Stomach (tissue), 9 donors: ENCODE measurements around the gene SSH3. TPM values are rescaled to one million over a fixed set of nuclear protein-coding genes. Genes with fewer than 3 reads are reported as not detected.

Source experiments
- DNase-seq, 2 donors: peaks; one replicate each; pipeline versions ENCODE4 v3.0.0 to v3.0.0-alpha.2; 2013 to 2019
- H3K27ac ChIP-seq, 5 donors: fragments of 200-600 bp in 4 of 5; sonication (generic) in 4 of 5; one replicate each; pipeline ENCODE4 v1.5.1; 2013 to 2019; ENCODE audit warnings: mild to moderate bottlenecking in 1 of 5, moderate library complexity in 1 of 5
- H3K27me3 ChIP-seq, 3 donors: fragments of 200-600 bp; sonication (generic); one replicate each; pipeline ENCODE4 v1.5.1; 2017 to 2019; ENCODE audit warnings: mixed run types in 1 of 3
- H3K36me3 ChIP-seq, 4 donors: fragments of 200-600 bp; sonication (generic); 1 replicate in 3 of 4; 2 replicates in 1 of 4; pipeline ENCODE4 v1.5.1; 2016 to 2019
- H3K4me1 ChIP-seq, 4 donors: fragments of 200-600 bp; sonication (generic); one replicate each; pipeline ENCODE4 v1.5.1; 2016 to 2019
- H3K4me3 ChIP-seq, 4 donors: fragments of 200-600 bp; sonication (generic) in 3 of 4; one replicate each; pipeline ENCODE4 v1.5.1; 2016 to 2019; ENCODE audit warnings: mild to moderate bottlenecking in 1 of 4
- H3K9me3 ChIP-seq, 4 donors: fragments of 200-600 bp; sonication (generic); one replicate each; pipeline ENCODE4 v1.5.1; 2016 to 2019
- CTCF ChIP-seq, 7 experiments: fragments of 450-650 bp in 4 of 7; fragments of 200-600 bp in 3 of 7; sonication (generic) in 3 of 7; IDR thresholded peaks; one replicate each; pipeline ENCODE4 v1.5.1; 2016 to 2019; ENCODE audit warnings: antibody characterized with exemption in 7 of 7, control low read depth in 2 of 7, mild to moderate bottlenecking in 1 of 7
- EP300 ChIP-seq: sonication (generic); formaldehyde crosslinking; IDR thresholded peaks from one replicate; pipeline ENCODE4 v1.6.1; 2017; ENCODE audit warnings: antibody characterized with exemption
- POLR2A ChIP-seq, 4 donors: fragments of 450-650 bp; IDR thresholded peaks; one replicate each; pipeline ENCODE4 v1.6.1; 2016; ENCODE audit warnings: antibody characterized with exemption in 4 of 4, control low read depth in 2 of 4, mild to moderate bottlenecking in 1 of 4, moderate library complexity in 1 of 4
- POLR2AphosphoS5 ChIP-seq, 3 donors: sonication (generic); formaldehyde crosslinking; IDR thresholded peaks; one replicate each; pipeline ENCODE4 v1.6.1; 2016; ENCODE audit warnings: antibody characterized with exemption in 3 of 3
- WGBS, 5 donors: extraction: QIAGEN DNeasy Blood & Tissue Kit in 3 of 5; methylation state at CpG; one replicate each; pipeline versions ENCODE4 v1.1.5 to v1.1.7; 2013 to 2018; 5-methylcytosine and 5-hydroxymethylcytosine counted together
- intact Hi-C: fragments of 100-400 bp; cut with DNase I; formaldehyde crosslinking; loops from one replicate; pipeline ENCODE4 v1.15.1; 2023; ENCODE audit warnings: low total_unique reads
- polyA plus RNA-seq, 3 donors: library from polyadenylated mRNA; stranded (reverse); fragments of 200-250 nt; gene quantifications; one replicate each; pipeline ENCODE4 v1.2.3, GENCODE V29; 2013
- total RNA-seq, 5 donors: library from RNA; depleted of rRNA; stranded (reverse); fragments of >200 nt; gene quantifications; one replicate each; pipeline versions ENCODE4 v1.1.0 to v1.2.3, GENCODE V29; 2014 to 2016
- donor health status: healthy with polysubstance abuse.
- donor health status: Bipolar disorder and iron deficiency.
- donor health status: healthy.

SSH3 gene
- total and polyA plus RNA-seq, 8 donors = 18.8 to 217 (median 34.9) TPM

- no peaks in the 10 kb centered on the region for H3K9me3 ChIP-seq
- peaks cover 98 to 100% (median 100%) of the 10 kb centered on the region in 4 donors for H3K4me1 ChIP-seq
- H3K4me3 ChIP-seq = peak overlapping the region in 2 of 4 donors; percentile 96 to 98
- H3K27ac ChIP-seq = peak overlapping the region; percentile 64 to 95 (median 92)
- intact Hi-C loops = no loop called here
- WGBS, 5 donors = 51 to 61% (median 56%) methylated on average over 18 to 23 of the region's 23 CpGs
- H3K27me3 ChIP-seq = no peaks in the 10 kb centered on the region
- DNase-seq = no peak
- peaks cover 0 to 31% (median 18%) of the 10 kb centered on the region in 4 donors for H3K36me3 ChIP-seq
- TF ChIP-seq CTCF (IDR thresholded peaks at IDR 0.05) (no peak), POLR2AphosphoS5 (IDR thresholded peaks at IDR 0.05) (no peak), POLR2A (IDR thresholded peaks at IDR 0.05) (no peak), EP300 (no peak)
These were observed 30.7 kb upstream of the SSH3 start for GRCh38 chr11:67272327-67273259.

- TF ChIP-seq CTCF (IDR thresholded peaks at IDR 0.05) (no peak), POLR2A (IDR thresholded peaks at IDR 0.05) (no peak), EP300 (no peak), POLR2AphosphoS5 (IDR thresholded peaks at IDR 0.05) (no peak)
- Histone ChIP-seq H3K36me3 (peaks cover 0 to 34% (median 16%) of the 10 kb centered on the region in 4 donors), H3K4me3 (peak overlapping the region in 1 of 4 donors; percentile 98), H3K9me3 (no peaks in the 10 kb centered on the region), H3K27me3 (no peaks in the 10 kb centered on the region), H3K27ac (peak overlapping the region; percentile 64 to 95 (median 92)), H3K4me1 (peaks cover 98 to 100% (median 100%) of the 10 kb centered on the region in 4 donors)
- intact Hi-C loops = no loop called here
- peak in 1 of 2 donors; percentile 60 for DNase-seq
- WGBS, 5 donors = 17 to 29% (median 24%) methylated on average over 12 to 14 of the region's 14 CpGs
These were observed 29.9 kb upstream of the SSH3 start for GRCh38 chr11:67273260-67273990.

- TF ChIP-seq EP300 = no peak
- no peak for TF ChIP-seq CTCF (IDR thresholded peaks at IDR 0.05)
- intact Hi-C loops = no loop called here
- no peaks in the 10 kb centered on the region for H3K9me3 ChIP-seq
- peak overlapping the region; percentile 42 to 95 (median 92) for H3K27ac ChIP-seq
- peaks cover 13 to 45% (median 24%) of the 10 kb centered on the region in 4 donors for H3K36me3 ChIP-seq
- 52 to 65% (median 63%) methylated on average over 26 to 35 of the region's 35 CpGs for WGBS, 5 donors
- peak overlapping the region in 2 of 4 donors; percentile 8 to 23 for H3K4me3 ChIP-seq
- DNase-seq = no peak
- peaks cover 90 to 100% (median 99%) of the 10 kb centered on the region in 4 donors for H3K4me1 ChIP-seq
- H3K27me3 ChIP-seq = no peaks in the 10 kb centered on the region
These were observed 28.3 kb upstream of the SSH3 start for GRCh38 chr11:67274768-67275605.
